Ovary (tissue), 3 donors: ENCODE measurements around the gene KIAA0040.

Experiments used
- CTCF ChIP-seq, 3 donors: fragments of 450-650 bp in 2 of 3; fragments of 200-600 bp in 1 of 3; IDR thresholded peaks; one replicate each; pipeline versions ENCODE4 v1.5.1 to v1.8.0; 2016 to 2022; ENCODE audit warnings: antibody characterized with exemption in 3 of 3, mild to moderate bottlenecking in 1 of 3
- EP300 ChIP-seq: sonication (generic); formaldehyde crosslinking; IDR thresholded peaks from one replicate; pipeline ENCODE4 v1.6.1; 2017; ENCODE audit warnings: antibody characterized with exemption
- POLR2A ChIP-seq: fragments of 450-650 bp; IDR thresholded peaks from one replicate; pipeline ENCODE4 v1.6.1; 2017; ENCODE audit warnings: antibody characterized with exemption, mild to moderate bottlenecking, moderate library complexity
- donor health status: DM: no; HTN: no; CAD: no.

- TF ChIP-seq EP300: no peak
- no peak for TF ChIP-seq POLR2A
- no peak for TF ChIP-seq CTCF (IDR thresholded peaks at IDR 0.05)
These were observed 23.8 kb downstream of the KIAA0040 start for GRCh38 chr1:175168782-175169181.
